ENCODE results near the gene UHRF1. TPM values are rescaled to one million over a fixed set of nuclear protein-coding genes. Genes with fewer than 3 reads are reported as not detected.

UHRF1 gene
- total RNA-seq, 1 donor from 2014 or later, result 19.8 TPM

DNA sequence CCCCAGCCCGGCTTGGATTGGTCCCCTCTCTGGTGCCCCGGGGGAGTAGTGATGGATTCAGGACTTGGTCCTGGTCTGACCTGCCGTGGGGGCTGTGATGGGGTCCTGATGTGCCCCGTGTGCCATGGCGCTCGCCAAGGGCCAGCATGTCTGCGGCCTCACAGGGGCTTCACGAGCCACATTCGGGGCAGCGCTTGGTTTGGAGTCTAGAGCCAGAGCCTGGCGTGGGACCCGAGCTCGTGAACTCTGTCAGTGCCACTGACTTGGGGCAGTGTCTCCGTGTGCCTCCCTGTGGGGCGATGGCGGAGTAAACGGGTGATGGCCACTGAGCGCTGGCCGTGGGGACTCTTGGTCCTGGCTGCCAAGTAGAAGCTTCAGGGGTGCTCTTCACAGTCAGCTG is 76.8 kb downstream of the UHRF1 start:
- Histone ChIP-seq H3K9me3 (ENCODE audit: control insufficient read depth in 3 of 3, low read length in 3 of 3) (no peaks in the 10 kb centered on the region), H3K4me1 (ENCODE audit: control insufficient read depth in 3 of 3, insufficient read depth in 3 of 3, low read length in 3 of 3) (peaks cover 49 to 64% (median 61%) of the 10 kb centered on the region in 3 donors), H3K4me3 (ENCODE audit: low read length in 3 of 3) (no peak overlapping the region), H3K36me3 (ENCODE audit: control insufficient read depth in 3 of 3, insufficient read depth in 3 of 3, low read length in 3 of 3) (no peaks in the 10 kb centered on the region), H3K27me3 (ENCODE audit: control insufficient read depth in 3 of 3, insufficient read depth in 3 of 3, low read length in 3 of 3) (no peaks in the 10 kb centered on the region), H3K27ac (ENCODE audit: low read depth, low read length) (no peak overlapping the region), H3K9ac (ENCODE audit: low read depth in 1 of 3, low read length in 3 of 3) (no peak overlapping the region)

DNA sequence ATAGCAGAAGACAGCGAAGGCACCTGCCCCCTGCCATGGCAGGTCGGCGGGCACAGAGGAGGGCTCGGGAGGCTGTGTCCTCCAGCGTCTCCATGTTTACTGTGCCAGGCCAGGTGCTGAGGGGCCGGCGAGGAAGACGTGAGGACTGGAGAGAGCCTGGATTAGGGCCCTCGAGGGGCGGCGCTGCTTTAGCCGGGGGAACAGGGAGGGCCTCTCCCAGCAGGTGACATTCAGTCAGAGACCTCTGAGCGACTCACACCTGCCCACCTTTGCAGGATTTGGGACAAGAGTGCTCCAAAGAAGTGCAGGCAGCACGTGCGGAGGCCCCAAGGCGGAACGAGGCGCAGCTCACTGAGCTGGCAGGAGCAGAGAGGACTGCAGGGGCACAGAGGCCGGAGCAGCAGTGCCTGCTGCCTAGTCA is 77.2 kb downstream of the UHRF1 start:
- Histone ChIP-seq H3K4me1 (ENCODE audit: control insufficient read depth in 3 of 3, insufficient read depth in 3 of 3, low read length in 3 of 3) (peaks cover 49 to 59% (median 57%) of the 10 kb centered on the region in 3 donors), H3K27ac (ENCODE audit: low read depth, low read length) (no peak overlapping the region), H3K9ac (ENCODE audit: low read depth in 1 of 3, low read length in 3 of 3) (peak overlapping the region in 1 of 3 donors; percentile 33), H3K27me3 (ENCODE audit: control insufficient read depth in 3 of 3, insufficient read depth in 3 of 3, low read length in 3 of 3) (no peaks in the 10 kb centered on the region), H3K4me3 (ENCODE audit: low read length in 3 of 3) (no peak overlapping the region), H3K36me3 (ENCODE audit: control insufficient read depth in 3 of 3, insufficient read depth in 3 of 3, low read length in 3 of 3) (no peaks in the 10 kb centered on the region), H3K9me3 (ENCODE audit: control insufficient read depth in 3 of 3, low read length in 3 of 3) (no peaks in the 10 kb centered on the region)

DNA sequence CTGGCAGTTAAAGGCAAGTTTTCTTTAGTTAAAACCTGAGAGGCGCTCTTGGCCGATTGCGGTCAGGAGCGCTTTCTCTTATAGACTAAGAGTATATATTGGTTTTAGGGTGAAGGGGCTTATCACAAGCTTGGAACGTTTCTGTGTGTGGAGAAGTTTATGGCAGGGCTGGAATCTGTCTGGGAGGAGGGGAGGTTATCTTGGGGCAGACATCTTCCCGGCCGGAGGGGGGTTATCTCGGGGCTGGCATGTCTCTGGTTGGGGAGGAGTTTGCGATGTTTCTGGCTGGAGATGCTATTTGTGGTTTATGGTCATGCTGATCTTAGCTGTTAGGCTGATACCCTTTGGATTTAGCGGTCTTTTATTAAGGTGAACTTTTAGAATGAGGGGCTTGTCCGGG is 78.0 kb downstream of the UHRF1 start:
- no peak overlapping the region for H3K27ac ChIP-seq (ENCODE audit: low read depth, low read length)
- peaks cover 49 to 56% (median 54%) of the 10 kb centered on the region in 3 donors for H3K4me1 ChIP-seq (ENCODE audit: control insufficient read depth in 3 of 3, insufficient read depth in 3 of 3, low read length in 3 of 3)
- H3K9ac ChIP-seq (ENCODE audit: low read depth in 1 of 3, low read length in 3 of 3), result peak overlapping the region; percentile 13 to 54 (median 14)

DNA sequence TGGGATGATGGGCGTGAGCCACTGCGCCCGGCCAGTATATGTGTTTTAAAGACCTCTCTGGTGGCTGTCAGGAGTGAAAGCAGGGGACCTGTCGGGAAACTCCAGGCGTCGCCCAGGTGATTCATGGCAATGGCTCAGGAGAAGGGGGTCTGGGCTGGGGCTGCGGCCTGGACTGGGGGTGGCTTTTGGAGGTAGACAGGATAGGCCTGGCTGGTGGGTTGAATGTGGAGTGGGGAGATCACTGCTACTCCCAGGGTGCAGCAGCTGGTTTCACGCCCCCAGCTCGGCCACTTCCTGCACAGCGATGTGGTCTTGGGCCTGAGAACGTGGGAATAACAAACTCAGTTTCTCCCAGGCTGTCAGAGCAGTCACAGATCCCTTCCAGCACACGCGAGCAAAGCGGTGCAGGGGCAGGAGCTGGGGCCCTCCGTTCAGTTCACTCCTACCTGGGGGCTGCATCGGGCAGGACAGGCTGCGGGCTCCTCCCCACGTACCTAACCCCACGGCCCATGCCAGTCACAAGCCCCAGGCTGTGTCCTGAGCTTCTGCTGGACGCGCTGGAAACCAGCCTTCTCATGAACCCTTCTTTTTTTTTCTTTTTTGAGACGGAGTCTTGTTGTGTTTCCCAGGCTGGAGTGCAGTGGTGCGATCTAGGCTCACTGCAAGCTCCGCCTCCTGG is 78.5 kb downstream of the UHRF1 start:
- Histone ChIP-seq H3K27ac (ENCODE audit: low read depth, low read length) (no peak overlapping the region), H3K27me3 (ENCODE audit: control insufficient read depth in 3 of 3, insufficient read depth in 3 of 3, low read length in 3 of 3) (no peaks in the 10 kb centered on the region), H3K9ac (ENCODE audit: low read depth in 1 of 3, low read length in 3 of 3) (peak overlapping the region; percentile 13 to 54 (median 14)), H3K9me3 (ENCODE audit: control insufficient read depth in 3 of 3, low read length in 3 of 3) (no peaks in the 10 kb centered on the region), H3K4me3 (ENCODE audit: low read length in 3 of 3) (peak overlapping the region in 2 of 3 donors; percentile 1 to 29), H3K4me1 (ENCODE audit: control insufficient read depth in 3 of 3, insufficient read depth in 3 of 3, low read length in 3 of 3) (peaks cover 49 to 56% (median 54%) of the 10 kb centered on the region in 3 donors), H3K36me3 (ENCODE audit: control insufficient read depth in 3 of 3, insufficient read depth in 3 of 3, low read length in 3 of 3) (no peaks in the 10 kb centered on the region)

More for the DNA sequence above, 78.0 kb downstream of the UHRF1 start:
- H3K9me3 ChIP-seq (ENCODE audit: control insufficient read depth in 3 of 3, low read length in 3 of 3), result no peaks in the 10 kb centered on the region
- H3K4me3 ChIP-seq (ENCODE audit: low read length in 3 of 3), result peak overlapping the region in 1 of 3 donors; percentile 1
- H3K36me3 ChIP-seq (ENCODE audit: control insufficient read depth in 3 of 3, insufficient read depth in 3 of 3, low read length in 3 of 3), result no peaks in the 10 kb centered on the region
- H3K27me3 ChIP-seq (ENCODE audit: control insufficient read depth in 3 of 3, insufficient read depth in 3 of 3, low read length in 3 of 3), result no peaks in the 10 kb centered on the region

DNA sequence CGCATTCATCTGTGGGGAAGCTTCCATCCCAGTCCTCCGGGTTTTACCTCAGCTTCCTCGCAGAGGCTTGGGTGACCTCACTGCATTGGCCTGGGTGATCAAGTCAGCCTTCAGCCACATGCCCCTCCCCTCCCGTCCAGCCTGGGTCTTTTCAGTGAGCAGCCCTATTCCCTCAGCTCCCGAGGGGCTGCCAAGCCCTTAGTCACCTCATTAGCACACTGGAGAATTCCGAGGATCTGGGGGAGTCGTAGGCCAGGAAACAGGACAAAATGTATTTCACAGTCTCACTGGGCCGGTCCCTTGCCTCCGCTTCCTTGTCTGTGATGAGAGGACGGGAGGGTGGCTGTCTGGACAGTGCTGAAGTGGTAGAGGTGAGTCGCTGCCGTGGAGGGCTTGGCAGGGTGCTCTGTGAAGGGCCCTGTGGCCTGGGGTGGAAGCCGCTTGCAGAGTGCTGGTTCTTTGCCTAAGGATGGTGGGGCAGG is 79.5 kb downstream of the UHRF1 start:
- Histone ChIP-seq H3K27me3 (ENCODE audit: control insufficient read depth in 3 of 3, insufficient read depth in 3 of 3, low read length in 3 of 3) (no peaks in the 10 kb centered on the region), H3K4me1 (ENCODE audit: control insufficient read depth in 3 of 3, insufficient read depth in 3 of 3, low read length in 3 of 3) (peaks cover 42 to 48% (median 46%) of the 10 kb centered on the region in 3 donors), H3K9ac (ENCODE audit: low read depth in 1 of 3, low read length in 3 of 3) (peak overlapping the region in 2 of 3 donors; percentile 33 to 43)

DNA sequence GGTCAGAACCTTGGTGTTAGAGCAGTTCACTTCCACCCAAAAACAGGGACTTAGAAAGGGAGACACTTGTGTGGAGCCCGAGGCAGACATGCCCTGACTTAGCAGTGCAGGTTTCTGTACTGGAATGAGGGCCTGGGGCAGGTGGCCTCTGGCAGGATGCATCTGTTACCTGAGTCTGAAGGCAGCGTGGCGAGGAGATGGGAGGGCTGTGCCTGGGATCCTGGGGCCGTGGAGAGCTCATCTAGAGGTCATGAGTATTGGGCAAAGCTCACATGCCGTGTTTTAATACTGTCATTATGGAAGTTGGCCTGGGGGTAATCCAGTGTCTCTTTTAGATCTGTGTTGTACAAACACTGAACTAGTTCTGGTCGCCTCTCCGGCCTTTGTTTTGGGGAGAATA is 81.0 kb downstream of the UHRF1 start:
- peaks cover 32 to 38% (median 34%) of the 10 kb centered on the region in 3 donors for H3K4me1 ChIP-seq (ENCODE audit: control insufficient read depth in 3 of 3, insufficient read depth in 3 of 3, low read length in 3 of 3)
- H3K4me3 ChIP-seq (ENCODE audit: low read length in 3 of 3), result no peak overlapping the region
- no peaks in the 10 kb centered on the region for H3K36me3 ChIP-seq (ENCODE audit: control insufficient read depth in 3 of 3, insufficient read depth in 3 of 3, low read length in 3 of 3)
- no peaks in the 10 kb centered on the region for H3K27me3 ChIP-seq (ENCODE audit: control insufficient read depth in 3 of 3, insufficient read depth in 3 of 3, low read length in 3 of 3)
- no peak overlapping the region for H3K27ac ChIP-seq (ENCODE audit: low read depth, low read length)
- H3K9me3 ChIP-seq (ENCODE audit: control insufficient read depth in 3 of 3, low read length in 3 of 3), result no peaks in the 10 kb centered on the region
- no peak overlapping the region for H3K9ac ChIP-seq (ENCODE audit: low read depth in 1 of 3, low read length in 3 of 3)

More for the DNA sequence above, 79.5 kb downstream of the UHRF1 start:
- Histone ChIP-seq H3K36me3 (ENCODE audit: control insufficient read depth in 3 of 3, insufficient read depth in 3 of 3, low read length in 3 of 3) (no peaks in the 10 kb centered on the region), H3K9me3 (ENCODE audit: control insufficient read depth in 3 of 3, low read length in 3 of 3) (no peaks in the 10 kb centered on the region), H3K4me3 (ENCODE audit: low read length in 3 of 3) (peak overlapping the region in 1 of 3 donors; percentile 30), H3K27ac (ENCODE audit: low read depth, low read length) (no peak overlapping the region)

DNA sequence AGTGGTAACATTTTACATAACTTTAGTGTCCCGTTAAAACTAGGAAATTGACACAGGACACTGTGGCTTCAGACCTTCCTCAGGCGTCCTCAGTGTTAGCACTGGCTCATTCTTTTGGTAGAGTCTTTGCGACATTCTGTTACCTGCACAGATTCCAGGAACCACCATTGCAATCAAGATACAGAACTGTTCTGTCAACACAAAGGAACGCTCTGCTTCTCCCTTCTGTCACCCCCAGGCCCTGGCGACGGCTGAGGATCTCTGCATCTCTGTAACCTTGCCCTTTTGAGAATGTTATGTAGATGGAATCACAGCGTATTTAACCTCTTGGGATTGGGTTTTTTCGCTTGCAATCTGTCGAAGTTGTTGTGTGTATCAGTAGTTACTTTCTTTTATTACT is 82.2 kb downstream of the UHRF1 start:
- H3K9ac ChIP-seq (ENCODE audit: low read depth in 1 of 3, low read length in 3 of 3), result no peak overlapping the region
- H3K9me3 ChIP-seq (ENCODE audit: control insufficient read depth in 3 of 3, low read length in 3 of 3), result no peaks in the 10 kb centered on the region
- no peak overlapping the region for H3K27ac ChIP-seq (ENCODE audit: low read depth, low read length)
- H3K4me1 ChIP-seq (ENCODE audit: control insufficient read depth in 3 of 3, insufficient read depth in 3 of 3, low read length in 3 of 3), result peaks cover 22 to 26% (median 22%) of the 10 kb centered on the region in 3 donors
- H3K27me3 ChIP-seq (ENCODE audit: control insufficient read depth in 3 of 3, insufficient read depth in 3 of 3, low read length in 3 of 3), result no peaks in the 10 kb centered on the region
- H3K36me3 ChIP-seq (ENCODE audit: control insufficient read depth in 3 of 3, insufficient read depth in 3 of 3, low read length in 3 of 3), result peaks cover 0 to 5% (median 4%) of the 10 kb centered on the region in 3 donors
- H3K4me3 ChIP-seq (ENCODE audit: low read length in 3 of 3), result no peak overlapping the region

DNA sequence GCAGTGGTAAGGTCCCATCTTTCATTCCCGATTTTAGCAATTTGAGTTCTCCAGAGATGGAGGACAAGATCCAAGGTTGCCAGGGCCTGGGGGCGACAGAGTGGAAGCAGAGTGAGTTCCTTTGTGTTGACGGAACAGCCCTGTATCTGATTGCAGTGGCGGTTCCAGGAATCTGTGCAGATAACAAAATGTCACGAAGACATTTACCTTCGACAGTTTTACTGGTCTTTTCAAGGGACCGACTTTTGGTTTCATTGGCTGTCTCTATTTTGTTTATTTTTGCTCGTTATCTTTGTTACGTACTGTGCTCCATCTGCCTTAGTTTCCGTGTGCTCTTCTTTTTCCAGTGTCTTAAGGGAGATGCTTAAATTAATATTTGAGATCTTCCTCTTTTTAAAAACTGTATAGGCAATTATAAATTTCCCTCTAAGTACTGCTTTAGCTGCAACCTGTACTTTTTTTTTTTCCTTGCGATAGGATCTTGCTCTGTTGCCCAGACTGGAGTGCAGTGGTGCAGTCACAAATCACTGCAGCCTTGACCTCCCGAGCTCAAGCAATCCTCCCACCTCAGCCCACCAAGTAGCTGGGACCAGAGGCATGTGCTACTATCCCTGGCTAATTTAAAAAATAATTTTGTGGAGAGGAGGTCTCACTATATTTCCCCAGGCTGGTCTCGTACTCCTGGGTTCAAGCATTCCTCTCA is 82.8 kb downstream of the UHRF1 start:
- Histone ChIP-seq H3K36me3 (ENCODE audit: control insufficient read depth in 3 of 3, insufficient read depth in 3 of 3, low read length in 3 of 3) (peaks cover 2 to 8% (median 4%) of the 10 kb centered on the region in 3 donors), H3K27ac (ENCODE audit: low read depth, low read length) (no peak overlapping the region), H3K9ac (ENCODE audit: low read depth in 1 of 3, low read length in 3 of 3) (no peak overlapping the region), H3K4me3 (ENCODE audit: low read length in 3 of 3) (no peak overlapping the region), H3K4me1 (ENCODE audit: control insufficient read depth in 3 of 3, insufficient read depth in 3 of 3, low read length in 3 of 3) (peaks cover 19 to 21% (median 21%) of the 10 kb centered on the region in 3 donors), H3K9me3 (ENCODE audit: control insufficient read depth in 3 of 3, low read length in 3 of 3) (no peaks in the 10 kb centered on the region), H3K27me3 (ENCODE audit: control insufficient read depth in 3 of 3, insufficient read depth in 3 of 3, low read length in 3 of 3) (no peaks in the 10 kb centered on the region)

DNA sequence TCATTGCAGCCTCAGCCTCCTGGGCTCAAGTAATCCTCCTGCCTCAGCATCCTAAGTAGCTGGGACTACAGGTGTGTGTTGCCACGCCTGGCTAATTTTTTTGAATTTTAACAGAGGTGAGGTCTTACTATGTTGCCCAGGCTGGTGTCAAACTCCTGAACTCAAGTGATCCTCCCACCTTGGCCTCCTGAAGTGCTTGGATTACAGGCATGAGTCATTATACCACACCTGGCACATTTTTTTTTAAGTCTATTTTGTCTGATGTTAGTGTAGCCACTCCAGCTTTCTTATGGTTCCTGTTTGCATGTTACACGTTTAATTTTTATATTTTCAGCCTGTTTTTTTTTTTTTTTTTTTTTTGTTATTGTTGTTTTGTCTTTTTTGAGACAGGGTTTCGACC is 84.4 kb downstream of the UHRF1 start:
- Histone ChIP-seq H3K9me3 (ENCODE audit: control insufficient read depth in 3 of 3, low read length in 3 of 3) (no peaks in the 10 kb centered on the region), H3K27me3 (ENCODE audit: control insufficient read depth in 3 of 3, insufficient read depth in 3 of 3, low read length in 3 of 3) (no peaks in the 10 kb centered on the region), H3K27ac (ENCODE audit: low read depth, low read length) (no peak overlapping the region), H3K4me3 (ENCODE audit: low read length in 3 of 3) (no peak overlapping the region), H3K4me1 (ENCODE audit: control insufficient read depth in 3 of 3, insufficient read depth in 3 of 3, low read length in 3 of 3) (peaks cover 5 to 8% (median 7%) of the 10 kb centered on the region in 3 donors), H3K36me3 (ENCODE audit: control insufficient read depth in 3 of 3, insufficient read depth in 3 of 3, low read length in 3 of 3) (peaks cover 4 to 8% (median 6%) of the 10 kb centered on the region in 3 donors), H3K9ac (ENCODE audit: low read depth in 1 of 3, low read length in 3 of 3) (no peak overlapping the region)

DNA sequence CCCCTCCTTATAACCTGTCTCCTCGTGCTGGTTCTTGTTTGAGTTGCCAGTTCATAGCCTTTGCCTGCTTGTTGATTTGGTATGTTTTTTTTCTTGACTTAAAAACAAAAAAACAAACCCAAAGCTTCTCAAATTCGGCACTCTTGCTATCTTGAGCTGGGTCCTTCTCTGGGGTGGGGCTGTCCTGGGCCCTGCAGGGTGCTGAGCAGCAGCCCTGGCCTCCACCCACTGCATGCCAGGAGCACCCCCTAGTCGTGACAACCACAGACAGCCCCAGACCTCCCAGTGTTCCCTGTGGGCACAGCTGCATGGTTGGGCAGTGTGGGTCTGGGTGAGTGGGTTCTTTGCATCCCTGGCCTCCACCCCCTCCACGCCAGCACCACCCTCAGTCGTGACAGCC is 87.4 kb downstream of the UHRF1 start:
- Histone ChIP-seq H3K9ac (ENCODE audit: low read depth in 1 of 3, low read length in 3 of 3) (no peak overlapping the region), H3K27ac (ENCODE audit: low read depth, low read length) (no peak overlapping the region), H3K4me1 (ENCODE audit: control insufficient read depth in 3 of 3, insufficient read depth in 3 of 3, low read length in 3 of 3) (no peaks in the 10 kb centered on the region), H3K9me3 (ENCODE audit: control insufficient read depth in 3 of 3, low read length in 3 of 3) (no peaks in the 10 kb centered on the region), H3K4me3 (ENCODE audit: low read length in 3 of 3) (no peak overlapping the region), H3K27me3 (ENCODE audit: control insufficient read depth in 3 of 3, insufficient read depth in 3 of 3, low read length in 3 of 3) (no peaks in the 10 kb centered on the region), H3K36me3 (ENCODE audit: control insufficient read depth in 3 of 3, insufficient read depth in 3 of 3, low read length in 3 of 3) (peaks cover 4 to 8% (median 6%) of the 10 kb centered on the region in 3 donors)
